BE2C (cell line): ENCODE results near the gene POFUT1.
"Not testable (repeated sequence)": the region's sequence is repeated elsewhere in the genome, so short reads cannot be mapped to it uniquely, and the experiment has no call there.

ENCODE experiments used
- DNase-seq: peaks from one replicate; pipeline ENCODE4 v3.0.0-alpha.2; 2020
- H3K27me3 ChIP-seq: fragments of 250-450 bp; sonication (Bioruptor Pico); 2 replicates; pipeline ENCODE4 v1.5.1; 2020; ENCODE audit warnings: mild to moderate bottlenecking
- H3K36me3 ChIP-seq: fragments of 250-450 bp; sonication (Bioruptor Pico); 2 replicates; pipeline ENCODE4 v1.5.1; 2020; ENCODE audit warnings: mild to moderate bottlenecking
- H3K4me1 ChIP-seq: fragments of 250-450 bp; sonication (Bioruptor Pico); 2 replicates; pipeline ENCODE4 v1.5.1; 2020
- H3K4me3 ChIP-seq: 2 replicates; pipeline ENCODE4 v1.5.1; 2011; ENCODE audit warnings: low read depth, low read length
- H3K9me3 ChIP-seq: fragments of 250-450 bp; sonication (Bioruptor Pico); 2 replicates; pipeline ENCODE4 v1.5.1; 2020
- CTCF ChIP-seq: IDR thresholded peaks from 2 replicates; pipeline ENCODE4 v1.5.1; 2012; ENCODE audit warnings: mild to moderate bottlenecking, low read depth, low read length

Gene POFUT1

GRCh38 chr20:32168184-32168910 is 39.3 kb upstream of the POFUT1 start:
- Histone ChIP-seq H3K27me3 (no peaks in the 10 kb centered on the region), H3K4me1 (no peaks in the 10 kb centered on the region), H3K4me3 (no peak overlapping the region), H3K9me3 (no peaks in the 10 kb centered on the region), H3K36me3 (peaks cover 30% of the 10 kb centered on the region)
- DNase-seq, result no peak
- no peak for TF ChIP-seq CTCF

GRCh38 chr20:32177696-32178095 is 30.0 kb upstream of the POFUT1 start:
- not testable (repeated sequence) for H3K36me3 ChIP-seq, H3K9me3 ChIP-seq, H3K4me3 ChIP-seq, H3K27me3 ChIP-seq, H3K4me1 ChIP-seq, DNase-seq

GRCh38 chr20:32179515-32179914 is 28.2 kb upstream of the POFUT1 start:
- no peaks in the 10 kb centered on the region for H3K9me3 ChIP-seq
- DNase-seq, result no peak
- TF ChIP-seq CTCF, result no peak
- H3K4me1 ChIP-seq, result no peaks in the 10 kb centered on the region
- no peaks in the 10 kb centered on the region for H3K27me3 ChIP-seq
- H3K4me3 ChIP-seq, result no peak overlapping the region
- H3K36me3 ChIP-seq, result no peaks in the 10 kb centered on the region

DNA sequence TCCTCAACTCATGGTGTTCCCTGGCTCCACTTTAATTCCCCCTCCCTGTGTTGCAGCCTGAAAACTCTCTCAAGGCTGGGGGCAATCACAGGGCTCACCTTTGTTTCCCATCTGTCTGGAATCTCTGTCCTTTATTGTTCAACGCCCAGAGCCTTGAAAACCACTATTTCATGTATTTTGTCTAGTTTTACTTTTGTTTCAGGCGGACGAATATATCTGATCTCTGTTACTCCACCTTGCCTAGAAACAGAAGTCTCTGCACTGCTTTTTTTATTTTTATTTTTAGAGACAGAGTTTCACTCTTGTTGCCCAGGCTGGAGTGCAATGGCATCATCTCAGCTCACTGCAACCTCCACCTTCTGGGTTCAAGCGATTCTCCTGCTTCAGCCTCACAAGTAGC is 27.7 kb upstream of the POFUT1 start:
- Histone ChIP-seq H3K4me3 (no peak overlapping the region), H3K27me3 (no peaks in the 10 kb centered on the region), H3K4me1 (no peaks in the 10 kb centered on the region), H3K36me3 (no peaks in the 10 kb centered on the region), H3K9me3 (no peaks in the 10 kb centered on the region)
- TF ChIP-seq CTCF, result no peak
- no peak for DNase-seq

GRCh38 chr20:32181606-32182005 is 26.1 kb upstream of the POFUT1 start:
- no peak for DNase-seq
- Histone ChIP-seq H3K4me1 (no peaks in the 10 kb centered on the region), H3K27me3 (no peaks in the 10 kb centered on the region), H3K4me3 (no peak overlapping the region), H3K36me3 (no peaks in the 10 kb centered on the region), H3K9me3 (no peaks in the 10 kb centered on the region)
- no peak for TF ChIP-seq CTCF

GRCh38 chr20:32183947-32184635 is 23.6 kb upstream of the POFUT1 start:
- no peak for TF ChIP-seq CTCF
- no peaks in the 10 kb centered on the region for H3K27me3 ChIP-seq
- no peak for DNase-seq
- H3K9me3 ChIP-seq, result no peaks in the 10 kb centered on the region
- no peaks in the 10 kb centered on the region for H3K36me3 ChIP-seq
- H3K4me3 ChIP-seq, result no peak overlapping the region
- H3K4me1 ChIP-seq, result no peaks in the 10 kb centered on the region
